ENCODE data around the gene PSMB11. TPM values are rescaled to one million over a fixed set of nuclear protein-coding genes. Genes with fewer than 3 reads are reported as not detected.

Gene PSMB11
- total and polyA plus RNA-seq, 11 donors: not detected

DNA sequence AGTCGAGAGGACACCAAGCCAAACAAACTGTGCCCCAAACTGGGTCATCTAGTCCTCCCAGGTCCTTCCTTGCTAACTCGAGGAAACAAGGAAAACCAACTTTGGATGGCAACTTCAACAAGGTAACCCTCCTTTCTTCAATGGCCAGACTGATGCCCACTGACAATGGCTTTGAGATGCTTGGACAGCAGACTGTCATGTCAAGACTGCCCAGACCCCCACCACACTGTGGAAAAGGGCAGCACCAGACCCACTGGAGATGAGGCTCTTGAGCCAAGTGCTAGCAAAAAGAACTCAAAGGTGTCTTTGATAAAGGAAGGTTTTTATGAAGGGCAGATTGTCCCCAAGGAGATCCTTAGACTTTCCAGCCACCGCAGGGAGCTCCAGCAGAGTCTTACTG is 24.4 kb downstream of the PSMB11 start:
- intact Hi-C loops (cut with DNase I): no loop called here
- ATAC-seq (no peak), DNase-seq (no peak)
- Histone ChIP-seq H3K27me3 (no peaks in the 10 kb centered on the region), H3K4me1 (peaks cover 0 to 49% (median 24%) of the 10 kb centered on the region in 12 donors), H3K36me3 (peaks cover 0 to 84% (median 75%) of the 10 kb centered on the region in 9 donors), H3K27ac (no peak overlapping the region), H3K9me3 (no peaks in the 10 kb centered on the region), H3K4me3 (no peak overlapping the region)
- WGBS, 4 donors: 84 to 93% (median 91%) methylated on average over 3 of the region's 3 CpGs
- no peak for TF ChIP-seq POLR2A (IDR thresholded peaks at IDR 0.05)
- no peak for TF ChIP-seq CTCF (IDR thresholded peaks at IDR 0.05)

- ATAC-seq: no peak
These were observed 25.1 kb downstream of the PSMB11 start for GRCh38 chr14:23066855-23067744.

DNA sequence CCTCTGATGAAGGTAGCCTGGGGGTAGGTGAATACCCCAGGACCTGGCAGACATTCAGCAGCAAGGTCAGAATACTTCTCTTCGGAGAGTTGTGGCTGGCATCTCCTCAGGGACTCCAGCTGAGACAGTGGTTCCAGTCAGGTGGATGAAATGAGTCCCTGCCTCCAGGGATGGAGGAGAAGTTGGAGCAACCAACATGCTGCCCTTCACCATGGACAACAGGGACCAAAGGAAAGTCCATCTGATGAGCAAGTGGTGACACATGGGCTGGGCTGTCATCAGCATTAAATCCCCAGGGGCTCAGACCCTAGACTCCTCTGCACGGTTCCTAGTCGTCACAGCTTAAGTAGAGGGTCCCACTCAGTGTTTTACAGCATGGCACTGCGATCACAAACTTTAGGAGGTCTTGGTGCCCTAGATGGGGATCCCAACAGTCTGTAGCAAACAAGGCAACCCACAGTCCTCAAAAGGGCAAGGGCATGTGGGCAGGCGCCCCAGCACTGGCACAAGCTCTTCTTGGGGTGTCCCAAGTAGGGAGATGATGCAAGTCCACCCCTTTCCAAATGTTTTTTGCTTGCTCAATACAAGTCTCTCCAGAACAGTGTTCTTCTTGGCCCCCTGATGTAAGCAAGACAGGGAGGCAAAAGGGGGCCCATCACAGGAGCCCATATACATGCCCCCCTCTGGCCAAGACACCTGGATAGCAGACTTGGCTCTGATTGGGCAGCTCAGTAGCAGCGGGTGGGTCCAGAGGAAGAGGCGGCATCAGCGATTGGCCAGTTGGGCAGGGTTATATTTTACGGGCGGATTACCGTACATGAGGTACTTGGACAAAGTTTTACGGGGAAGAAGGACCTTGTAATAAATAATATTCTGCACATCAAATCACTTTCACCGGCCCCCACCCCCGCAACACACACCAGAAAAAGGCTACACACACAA is 26.1 kb downstream of the PSMB11 start:
- Histone ChIP-seq H3K4me1 (peaks cover 5 to 48% (median 30%) of the 10 kb centered on the region in 12 donors), H3K4me3 (no peak overlapping the region), H3K9me3 (no peaks in the 10 kb centered on the region), H3K36me3 (peaks cover 0 to 77% (median 65%) of the 10 kb centered on the region in 9 donors), H3K27me3 (no peaks in the 10 kb centered on the region), H3K27ac (peak overlapping the region in 2 of 12 donors; percentile 10 to 29)
- WGBS, 4 donors: 69 to 79% (median 77%) methylated on average over 13 to 14 of the region's 14 CpGs
- intact Hi-C loops (cut with DNase I): loop anchor here in 1 of 10 donors (2.0 kb wide), 1 partner anchor 41 kb away; no protein-coding TSS in a partner anchor
- no peak for DNase-seq
- no peak for ATAC-seq
- TF ChIP-seq POLR2A (IDR thresholded peaks at IDR 0.05) (no peak), CTCF (IDR thresholded peaks at IDR 0.05) (no peak)

More at GRCh38 chr14:23066855-23067744, 25.1 kb downstream of the PSMB11 start:
- H3K27ac ChIP-seq: no peak overlapping the region
- peaks cover 0 to 77% (median 70%) of the 10 kb centered on the region in 9 donors for H3K36me3 ChIP-seq
- H3K9me3 ChIP-seq: no peaks in the 10 kb centered on the region
- no peak for DNase-seq
- intact Hi-C loops (cut with DNase I): no loop called here
- no peak overlapping the region for H3K4me3 ChIP-seq
- TF ChIP-seq CTCF (IDR thresholded peaks at IDR 0.05) (no peak), POLR2A (IDR thresholded peaks at IDR 0.05) (no peak)
- peaks cover 5 to 53% (median 26%) of the 10 kb centered on the region in 12 donors for H3K4me1 ChIP-seq
- H3K27me3 ChIP-seq: no peaks in the 10 kb centered on the region
- 83 to 86% (median 85%) methylated on average over 23 of the region's 23 CpGs for WGBS, 4 donors

All from heart left ventricle (tissue), 16 donors.